KOPT-K1 (cell line): ENCODE results near the gene ZCCHC3.
"Not testable (repeated sequence)": the region's sequence is repeated elsewhere in the genome, so short reads cannot be mapped to it uniquely, and the experiment has no call there.

ENCODE experiments used
- H3K27ac ChIP-seq: fragments of 200-600 bp; sonication (generic); 2 replicates; pipeline ENCODE4 v1.5.1; 2016; ENCODE audit warnings: antibody characterized with exemption, mild to moderate bottlenecking, low read depth, low read length; ENCODE audit not compliant: poor library complexity, severe bottlenecking
- H3K36me3 ChIP-seq: fragments of 200-600 bp; sonication (generic); 2 replicates; pipeline ENCODE4 v1.5.1; 2017; ENCODE audit warnings: antibody characterized with exemption, mild to moderate bottlenecking, low read length, moderate library complexity; ENCODE audit not compliant: insufficient read depth
- H3K9me3 ChIP-seq: fragments of 200-600 bp; sonication (generic); 2 replicates; pipeline ENCODE4 v1.5.1; 2017; ENCODE audit warnings: antibody characterized with exemption, low read length, mild to moderate bottlenecking; ENCODE audit not compliant: insufficient read depth, poor library complexity, severe bottlenecking

The ZCCHC3 gene

GRCh38 chr20:324177-325044 is 27.0 kb downstream of the ZCCHC3 start:
- H3K9me3 ChIP-seq: no peaks in the 10 kb centered on the region
- peak overlapping the region; percentile 66 for H3K27ac ChIP-seq
- no peaks in the 10 kb centered on the region for H3K36me3 ChIP-seq

- no peaks in the 10 kb centered on the region for H3K36me3 ChIP-seq
- H3K9me3 ChIP-seq: no peaks in the 10 kb centered on the region
- H3K27ac ChIP-seq: peak within 1 kb of the TSS; percentile 66
These were observed 27.9 kb downstream of the ZCCHC3 start, which contains the start of gene SOX12 for GRCh38 chr20:325045-325888. SOX12 (plus strand) TSS chr20:325552; CDS start chr20:325925, 373 bp downstream.

DNA sequence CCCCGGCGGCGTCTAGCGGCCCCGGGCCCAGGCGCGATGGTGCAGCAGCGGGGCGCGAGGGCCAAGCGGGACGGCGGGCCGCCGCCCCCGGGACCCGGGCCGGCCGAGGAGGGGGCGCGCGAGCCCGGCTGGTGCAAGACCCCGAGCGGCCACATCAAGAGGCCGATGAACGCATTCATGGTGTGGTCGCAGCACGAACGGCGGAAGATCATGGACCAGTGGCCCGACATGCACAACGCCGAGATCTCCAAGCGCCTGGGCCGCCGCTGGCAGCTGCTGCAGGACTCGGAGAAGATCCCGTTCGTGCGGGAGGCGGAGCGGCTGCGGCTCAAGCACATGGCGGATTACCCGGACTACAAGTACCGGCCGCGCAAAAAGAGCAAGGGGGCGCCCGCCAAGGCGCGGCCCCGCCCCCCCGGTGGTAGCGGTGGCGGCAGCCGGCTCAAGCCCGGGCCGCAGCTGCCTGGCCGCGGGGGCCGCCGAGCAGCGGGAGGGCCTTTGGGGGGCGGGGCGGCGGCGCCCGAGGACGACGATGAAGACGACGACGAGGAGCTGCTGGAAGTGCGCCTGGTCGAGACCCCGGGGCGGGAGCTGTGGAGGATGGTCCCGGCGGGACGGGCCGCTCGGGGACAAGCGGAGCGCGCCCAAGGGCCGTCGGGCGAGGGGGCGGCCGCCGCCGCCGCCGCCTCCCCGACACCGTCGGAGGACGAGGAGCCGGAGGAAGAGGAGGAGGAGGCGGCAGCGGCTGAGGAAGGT is 28.7 kb downstream of the ZCCHC3 start:
- H3K9me3 ChIP-seq: no peaks in the 10 kb centered on the region
- no peaks in the 10 kb centered on the region for H3K36me3 ChIP-seq
- peak overlapping the region; percentile 66 for H3K27ac ChIP-seq

- Histone ChIP-seq H3K27ac (peak overlapping the region; percentile 66), H3K9me3 (no peaks in the 10 kb centered on the region), H3K36me3 (no peaks in the 10 kb centered on the region)
These were observed 29.3 kb downstream of the ZCCHC3 start for GRCh38 chr20:326645-327185.

- no peaks in the 10 kb centered on the region for H3K9me3 ChIP-seq
- peak overlapping the region; percentile 49 for H3K27ac ChIP-seq
- H3K36me3 ChIP-seq: no peaks in the 10 kb centered on the region
These were observed 30.0 kb downstream of the ZCCHC3 start for GRCh38 chr20:327186-328026.

DNA sequence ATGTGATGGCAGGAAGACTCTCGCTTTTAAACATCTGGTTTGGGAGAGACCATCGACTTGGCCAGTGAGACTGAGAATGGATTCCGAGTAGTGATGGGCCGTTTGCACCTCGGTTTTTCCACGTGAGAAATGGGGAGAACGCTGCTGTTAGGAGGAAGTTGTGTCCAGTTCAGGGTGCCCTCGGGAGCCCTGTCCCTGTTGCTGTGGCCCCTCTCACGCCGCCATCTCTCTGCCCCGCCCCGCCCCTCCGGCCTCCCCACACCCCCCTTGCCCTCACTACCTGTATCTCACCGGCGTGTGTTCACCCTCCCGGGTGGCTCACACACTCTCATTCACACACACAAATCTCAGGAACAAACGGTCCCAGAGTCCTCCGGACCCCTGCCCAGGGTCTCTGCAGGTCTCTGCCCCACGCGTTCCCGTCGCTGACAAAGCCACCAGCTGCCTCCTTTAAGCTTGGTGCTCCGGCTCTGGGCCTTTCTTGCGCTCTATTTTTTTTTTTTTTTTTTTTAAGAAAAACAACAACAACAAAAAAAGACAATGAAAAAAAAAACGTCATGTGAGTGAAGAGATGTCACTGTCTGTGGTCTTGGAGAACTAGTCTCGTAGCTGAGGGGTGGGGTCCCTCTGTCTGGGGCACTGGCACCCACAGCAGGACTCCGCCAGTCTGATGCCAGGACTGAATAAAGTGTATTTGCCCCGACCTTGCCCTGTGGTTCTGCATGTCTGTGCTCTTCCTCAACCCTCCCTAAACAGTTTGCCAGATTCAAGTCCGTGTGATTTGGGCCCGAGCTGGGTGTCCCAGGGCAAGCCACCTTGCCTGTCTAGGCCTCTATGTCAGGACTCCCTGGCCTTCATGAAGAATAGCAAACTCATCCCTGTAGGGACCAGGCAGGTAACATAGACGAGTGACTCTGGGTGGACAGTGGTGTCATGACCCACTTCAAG is 30.9 kb downstream of the ZCCHC3 start:
- H3K27ac ChIP-seq: no peak overlapping the region

GRCh38 chr20:328975-329695 is 31.8 kb downstream of the ZCCHC3 start:
- Histone ChIP-seq H3K27ac (no peak overlapping the region), H3K36me3 (no peaks in the 10 kb centered on the region), H3K9me3 (no peaks in the 10 kb centered on the region)

More for the DNA sequence above, 30.9 kb downstream of the ZCCHC3 start:
- Histone ChIP-seq H3K9me3 (no peaks in the 10 kb centered on the region), H3K36me3 (no peaks in the 10 kb centered on the region)

DNA sequence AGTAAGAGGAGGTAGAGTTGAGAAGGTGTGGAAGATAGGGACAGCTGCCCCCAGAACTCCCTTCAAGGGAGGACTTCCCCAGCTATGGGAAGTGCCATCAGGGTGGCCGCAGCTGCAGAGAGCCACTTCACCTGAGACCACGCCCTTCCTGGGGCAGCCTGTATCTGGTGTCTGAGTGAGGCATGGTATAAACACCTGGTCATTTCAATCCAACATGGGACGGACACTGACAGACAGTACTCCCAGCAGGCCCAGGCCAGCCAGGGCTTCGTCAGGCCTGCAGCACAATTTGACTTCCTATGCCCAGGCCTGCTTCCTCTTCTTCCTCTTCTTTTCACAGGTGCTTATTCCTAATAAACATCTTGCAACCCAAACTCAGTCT is 32.5 kb downstream of the ZCCHC3 start:
- H3K9me3 ChIP-seq: no peaks in the 10 kb centered on the region
- no peaks in the 10 kb centered on the region for H3K36me3 ChIP-seq
- H3K27ac ChIP-seq: no peak overlapping the region

DNA sequence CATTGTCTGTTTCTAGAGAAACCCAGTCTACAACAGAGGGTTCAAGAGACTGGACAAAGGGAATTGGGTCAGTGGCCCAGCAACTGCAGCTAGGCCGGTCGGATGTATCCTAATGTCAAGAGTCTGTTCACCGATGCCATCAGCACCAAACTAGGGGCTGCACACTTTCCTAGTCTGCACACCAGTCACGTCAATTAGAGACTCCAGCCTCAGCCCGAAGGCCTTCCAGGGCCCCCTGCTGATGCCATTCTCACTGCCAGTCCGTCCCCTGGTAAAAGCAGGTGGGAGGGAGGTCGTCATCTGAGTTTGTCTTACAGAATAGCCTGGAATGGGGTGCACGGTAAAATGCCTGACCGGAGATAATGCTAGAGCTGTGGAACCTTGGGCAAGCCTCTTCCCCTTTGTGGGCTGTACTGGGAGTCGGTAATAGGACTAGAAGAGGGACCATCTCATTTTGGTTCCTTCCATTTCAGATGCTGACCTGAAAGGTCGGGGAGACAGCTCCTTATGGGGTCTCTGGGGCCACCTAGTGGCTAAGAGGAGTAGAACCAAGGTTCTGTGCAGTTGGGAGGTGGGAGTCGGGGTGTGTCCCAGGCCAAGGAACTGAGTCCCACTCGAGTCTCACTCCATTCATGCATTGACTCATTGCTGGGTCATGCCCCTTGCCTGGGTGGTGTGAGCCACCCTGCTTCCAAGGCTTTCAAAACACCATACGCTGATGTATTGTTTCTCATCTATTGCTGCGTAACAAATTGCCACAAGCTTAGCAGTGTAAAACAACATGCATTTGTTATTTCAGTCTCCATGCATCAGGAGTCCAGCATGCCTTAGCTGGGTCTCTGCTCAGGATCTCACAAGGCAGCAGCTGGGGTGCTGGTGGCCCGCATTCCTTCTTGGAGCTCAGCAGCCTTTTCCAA is 33.1 kb downstream of the ZCCHC3 start:
- no peaks in the 10 kb centered on the region for H3K9me3 ChIP-seq
- H3K27ac ChIP-seq: no peak overlapping the region
- H3K36me3 ChIP-seq: no peaks in the 10 kb centered on the region

- Histone ChIP-seq H3K36me3 (no peaks in the 10 kb centered on the region), H3K9me3 (no peaks in the 10 kb centered on the region), H3K27ac (no peak overlapping the region)
These were observed 37.2 kb downstream of the ZCCHC3 start for GRCh38 chr20:334578-334977.

DNA sequence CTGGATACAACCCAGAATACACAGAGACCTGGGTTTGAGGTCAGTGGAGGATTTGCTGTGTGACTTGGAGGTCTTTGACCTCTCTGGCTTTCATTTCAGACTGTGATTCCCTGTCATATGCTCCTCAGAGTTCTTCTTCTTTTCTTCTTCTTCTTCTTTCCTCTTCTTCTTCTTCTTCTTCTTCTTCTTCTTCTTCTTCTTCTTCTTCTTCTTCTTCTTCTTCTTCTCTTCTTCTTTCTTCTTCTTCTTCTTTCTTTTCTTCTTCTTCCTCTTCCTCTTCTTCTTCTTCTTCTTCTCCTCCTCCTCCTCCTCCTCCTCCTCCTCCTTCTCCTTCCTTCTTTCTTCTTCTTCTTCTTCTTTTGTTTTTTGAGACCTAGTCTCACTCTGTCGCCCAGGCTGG is 38.7 kb downstream of the ZCCHC3 start:
- not testable (repeated sequence) for H3K27ac ChIP-seq, H3K36me3 ChIP-seq, H3K9me3 ChIP-seq

DNA sequence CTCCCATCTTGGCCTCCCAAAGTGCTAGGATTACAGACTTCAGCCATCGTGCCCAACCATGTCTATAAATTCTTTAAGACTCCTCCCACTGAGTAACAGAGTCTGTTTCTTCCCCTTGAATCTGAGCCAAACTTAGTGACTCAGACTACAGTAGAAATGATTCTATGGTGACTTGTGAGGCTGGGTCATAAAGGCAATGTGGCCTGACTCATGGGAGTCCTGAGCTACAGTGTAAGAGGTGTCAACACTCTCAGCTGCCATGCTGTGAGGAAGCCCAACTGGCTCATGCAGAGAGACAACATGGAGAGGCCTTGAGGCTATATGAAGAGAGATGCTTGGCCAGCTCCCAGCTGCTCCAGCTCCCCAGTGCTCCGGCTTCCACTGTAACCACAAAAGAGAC is 44.3 kb downstream of the ZCCHC3 start:
- Histone ChIP-seq H3K27ac (no peak overlapping the region), H3K9me3 (no peaks in the 10 kb centered on the region), H3K36me3 (no peaks in the 10 kb centered on the region)
